CD4-positive, alpha-beta T cell treated with Interferon alpha-2 for 1 hour (primary cell): Measurements from ENCODE around the gene OPRL1.
"Not testable (repeated sequence)": the region's sequence is repeated elsewhere in the genome, so short reads cannot be mapped to it uniquely, and the experiment has no call there.

ENCODE experiments used
- DNase-seq, 2 donors: peaks; one replicate each; pipeline ENCODE4 v3.0.0-alpha.2; 2020 to 2022

Gene OPRL1

DNA sequence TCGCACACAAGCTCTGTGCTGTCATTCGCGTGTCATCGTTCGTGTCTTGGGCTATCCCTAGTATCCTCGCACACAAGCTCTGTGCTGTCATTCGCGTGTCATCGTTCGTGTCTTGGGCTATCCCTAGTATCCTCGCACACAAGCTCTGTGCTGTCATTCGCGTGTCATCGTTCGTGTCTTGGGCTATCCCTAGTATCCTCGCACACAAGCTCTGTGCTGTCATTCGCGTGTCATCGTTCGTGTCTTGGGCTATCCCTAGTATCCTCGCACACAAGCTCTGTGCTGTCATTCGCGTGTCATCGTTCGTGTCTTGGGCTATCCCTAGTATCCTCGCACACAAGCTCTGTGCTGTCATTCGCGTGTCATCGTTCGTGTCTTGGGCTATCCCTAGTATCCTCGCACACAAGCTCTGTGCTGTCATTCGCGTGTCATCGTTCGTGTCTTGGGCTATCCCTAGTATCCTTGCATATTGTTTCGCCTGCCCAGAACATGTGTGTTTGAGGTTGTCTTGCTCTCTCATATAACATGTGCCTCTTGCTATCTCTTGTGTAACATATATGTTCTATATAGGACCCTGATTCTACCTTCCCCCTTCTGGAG lies 7.4 kb downstream of the OPRL1 start:
- not testable (repeated sequence) for DNase-seq

DNA sequence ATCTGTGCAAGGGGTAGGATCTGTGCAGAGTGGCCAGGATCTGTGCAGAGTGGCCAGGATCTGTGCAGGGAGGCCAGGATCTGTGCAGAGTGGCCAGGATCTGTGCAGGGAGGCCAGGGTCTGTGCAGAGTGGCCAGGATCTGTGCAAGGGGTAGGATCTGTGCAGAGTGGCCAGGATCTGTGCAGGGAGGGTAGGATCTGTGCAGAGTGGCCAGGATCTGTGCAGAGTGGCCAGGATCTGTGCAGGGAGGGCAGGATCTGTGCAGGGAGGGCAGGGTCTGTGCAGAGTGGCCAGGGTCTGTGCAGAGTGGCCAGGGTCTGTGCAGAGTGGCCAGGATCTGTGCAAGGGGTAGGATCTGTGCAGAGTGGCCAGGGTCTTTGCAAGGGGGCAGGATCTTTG lies 8.7 kb downstream of the OPRL1 start:
- not testable (repeated sequence) for DNase-seq

GRCh38 chr20:64090165-64090564 lies 10.3 kb downstream of the OPRL1 start:
- DNase-seq, result no peak

- no peak for DNase-seq
Measured at GRCh38 chr20:64091340-64091739, 11.5 kb downstream of the OPRL1 start.

GRCh38 chr20:64091770-64092169 lies 11.9 kb downstream of the OPRL1 start:
- DNase-seq, result no peak

DNA sequence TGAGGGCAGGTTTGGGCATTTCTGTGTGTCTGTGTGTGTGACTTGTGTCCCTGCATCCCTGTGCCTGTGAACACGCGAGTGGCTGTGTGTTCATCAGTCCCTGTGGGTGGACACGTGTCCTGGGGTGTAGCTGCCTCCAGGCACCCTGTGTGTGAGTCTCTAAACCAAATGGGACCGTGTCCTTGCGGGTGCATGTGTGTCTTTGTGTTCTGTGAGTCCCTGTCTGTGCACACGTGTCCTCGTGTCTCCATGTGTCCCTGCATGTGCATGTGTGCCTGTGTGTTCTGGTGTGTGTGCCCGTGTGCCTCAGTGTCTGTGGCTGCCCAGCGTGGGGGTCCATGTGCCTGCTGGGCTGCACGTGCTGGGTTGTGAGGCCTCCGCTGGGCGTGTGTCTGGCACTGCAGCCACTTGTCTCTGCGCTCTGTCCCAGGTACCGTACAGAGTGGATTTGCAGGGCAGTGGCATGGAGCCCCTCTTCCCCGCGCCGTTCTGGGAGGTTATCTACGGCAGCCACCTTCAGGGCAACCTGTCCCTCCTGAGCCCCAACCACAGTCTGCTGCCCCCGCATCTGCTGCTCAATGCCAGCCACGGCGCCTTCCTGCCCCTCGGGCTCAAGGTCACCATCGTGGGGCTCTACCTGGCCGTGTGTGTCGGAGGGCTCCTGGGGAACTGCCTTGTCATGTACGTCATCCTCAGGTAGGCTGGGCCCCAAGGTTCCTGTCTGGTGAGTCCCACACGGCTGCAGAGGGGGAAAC lies 12.6 kb downstream of the OPRL1 start:
- DNase-seq, result no peak

DNA sequence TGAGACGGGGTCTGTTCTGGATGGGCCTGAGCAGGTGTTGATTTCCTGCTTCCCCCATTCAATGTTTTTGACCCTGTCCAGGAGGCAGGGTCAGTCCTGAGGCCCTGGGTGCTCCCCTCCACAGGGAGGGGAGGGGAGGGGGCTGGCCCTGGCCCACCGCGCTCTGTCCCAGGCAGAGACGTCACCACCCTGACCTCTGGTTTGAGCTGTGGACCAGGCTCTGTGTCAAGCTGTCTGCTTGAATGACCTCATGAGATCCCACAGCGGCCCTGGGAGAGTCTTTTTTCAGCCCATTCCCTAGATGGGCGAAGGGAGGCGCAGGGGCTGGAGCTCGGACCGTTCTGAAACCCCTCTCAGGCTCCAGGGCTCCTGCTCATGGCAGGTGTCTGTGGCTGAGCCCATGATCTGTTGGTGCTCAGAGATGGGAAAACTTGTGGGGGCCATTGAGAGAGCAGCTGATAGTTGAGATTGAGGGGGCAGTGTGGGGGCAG lies 13.2 kb downstream of the OPRL1 start:
- no peak for DNase-seq

GRCh38 chr20:64095455-64095854 lies 15.6 kb downstream of the OPRL1 start:
- no peak for DNase-seq

DNA sequence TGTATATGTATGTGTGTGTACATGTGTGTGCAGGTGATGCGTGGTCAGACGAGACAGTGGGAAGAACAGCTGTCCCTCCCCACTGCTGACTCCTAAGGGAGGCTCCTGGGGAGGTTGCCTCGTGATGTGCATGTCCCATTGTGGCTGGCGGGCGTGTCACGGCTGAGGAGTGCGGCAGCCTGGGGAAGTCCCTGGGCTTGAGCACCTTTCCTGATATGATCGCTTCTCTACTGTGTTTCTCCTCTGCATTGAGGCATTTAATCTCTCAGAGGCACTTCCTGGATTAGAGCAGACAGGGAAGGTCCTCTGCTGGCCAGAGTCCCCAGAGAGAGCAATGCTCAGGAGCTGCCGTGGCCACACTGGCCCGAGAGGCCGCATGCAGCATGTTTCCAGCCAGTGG lies 16.0 kb downstream of the OPRL1 start:
- DNase-seq, result no peak

DNA sequence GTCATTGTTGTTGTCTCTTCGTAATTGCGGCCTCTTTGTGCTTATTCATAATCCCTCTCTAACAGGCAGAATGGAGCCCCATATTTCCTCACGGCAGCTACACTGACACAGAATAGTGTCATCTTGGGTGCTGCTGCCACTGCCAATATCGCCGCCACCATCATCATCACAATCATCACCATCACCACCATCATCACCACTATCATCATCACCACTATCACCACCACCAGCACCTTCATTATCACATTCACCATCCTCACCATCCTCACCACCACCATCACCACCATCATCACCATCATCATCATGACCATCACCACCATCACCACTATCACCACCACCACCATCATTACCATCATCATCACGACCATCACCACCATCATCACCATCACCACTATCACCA lies 16.7 kb downstream of the OPRL1 start:
- DNase-seq, result no peak

DNA sequence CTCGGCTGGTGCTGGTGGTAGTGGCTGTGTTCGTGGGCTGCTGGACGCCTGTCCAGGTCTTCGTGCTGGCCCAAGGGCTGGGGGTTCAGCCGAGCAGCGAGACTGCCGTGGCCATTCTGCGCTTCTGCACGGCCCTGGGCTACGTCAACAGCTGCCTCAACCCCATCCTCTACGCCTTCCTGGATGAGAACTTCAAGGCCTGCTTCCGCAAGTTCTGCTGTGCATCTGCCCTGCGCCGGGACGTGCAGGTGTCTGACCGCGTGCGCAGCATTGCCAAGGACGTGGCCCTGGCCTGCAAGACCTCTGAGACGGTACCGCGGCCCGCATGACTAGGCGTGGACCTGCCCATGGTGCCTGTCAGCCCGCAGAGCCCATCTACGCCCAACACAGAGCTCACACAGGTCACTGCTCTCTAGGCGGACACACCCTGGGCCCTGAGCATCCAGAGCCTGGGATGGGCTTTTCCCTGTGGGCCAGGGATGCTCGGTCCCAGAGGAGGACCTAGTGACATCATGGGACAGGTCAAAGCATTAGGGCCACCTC lies 18.7 kb downstream of the OPRL1 start:
- no peak for DNase-seq

DNA sequence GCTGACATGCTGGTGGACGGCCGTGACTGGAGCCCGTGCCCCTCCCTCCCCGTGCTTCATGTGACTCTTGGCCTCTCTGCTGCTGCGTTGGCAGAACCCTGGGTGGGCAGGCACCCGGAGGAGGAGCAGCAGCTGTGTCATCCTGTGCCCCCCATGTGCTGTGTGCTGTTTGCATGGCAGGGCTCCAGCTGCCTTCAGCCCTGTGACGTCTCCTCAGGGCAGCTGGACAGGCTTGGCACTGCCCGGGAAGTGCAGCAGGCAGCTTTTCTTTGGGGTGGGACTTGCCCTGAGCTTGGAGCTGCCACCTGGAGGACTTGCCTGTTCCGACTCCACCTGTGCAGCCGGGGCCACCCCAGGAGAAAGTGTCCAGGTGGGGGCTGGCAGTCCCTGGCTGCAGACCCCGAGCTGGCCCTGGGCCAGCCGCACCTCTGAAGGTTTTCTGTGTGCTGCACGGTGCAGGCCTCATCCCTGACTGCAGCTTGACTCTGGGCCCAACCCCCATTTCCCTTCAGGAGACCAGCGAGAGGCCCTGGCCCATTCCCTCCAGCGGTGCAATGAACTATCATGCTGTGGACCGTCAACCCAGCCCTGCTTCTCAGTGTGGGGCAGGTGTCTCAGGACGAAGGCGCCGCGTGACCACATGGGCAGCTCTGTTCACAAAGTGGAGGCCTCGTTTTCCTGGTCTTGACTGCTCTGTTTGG lies 19.4 kb downstream of the OPRL1 start:
- no peak for DNase-seq

GRCh38 chr20:64099880-64100565 lies 20.1 kb downstream of the OPRL1 start:
- DNase-seq, result peak; percentile 39 to 56

DNA sequence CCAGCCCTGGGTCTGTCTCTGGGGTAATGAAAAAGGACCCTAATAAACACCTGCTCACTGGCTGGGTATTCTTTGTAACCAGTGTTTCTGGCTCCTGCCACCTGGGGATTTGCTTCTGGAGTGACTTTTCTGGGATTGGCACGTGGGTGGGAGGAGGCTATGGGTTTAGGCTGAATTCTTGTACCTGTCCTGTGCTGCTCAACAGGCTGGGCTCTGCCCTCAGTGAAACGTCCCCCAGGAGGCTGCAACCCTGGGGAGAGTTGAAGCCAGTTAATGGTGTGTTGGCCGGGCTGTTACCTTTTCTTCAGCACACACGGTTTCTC lies 20.6 kb downstream of the OPRL1 start:
- no peak for DNase-seq

- DNase-seq, result no peak
Measured at GRCh38 chr20:64100946-64101688, 21.2 kb downstream of the OPRL1 start.

GRCh38 chr20:64101731-64102621 lies 22.1 kb downstream of the OPRL1 start:
- peak; percentile 55 to 67 for DNase-seq

- DNase-seq, result no peak
Measured at GRCh38 chr20:64102647-64103354, 22.9 kb downstream of the OPRL1 start.

DNA sequence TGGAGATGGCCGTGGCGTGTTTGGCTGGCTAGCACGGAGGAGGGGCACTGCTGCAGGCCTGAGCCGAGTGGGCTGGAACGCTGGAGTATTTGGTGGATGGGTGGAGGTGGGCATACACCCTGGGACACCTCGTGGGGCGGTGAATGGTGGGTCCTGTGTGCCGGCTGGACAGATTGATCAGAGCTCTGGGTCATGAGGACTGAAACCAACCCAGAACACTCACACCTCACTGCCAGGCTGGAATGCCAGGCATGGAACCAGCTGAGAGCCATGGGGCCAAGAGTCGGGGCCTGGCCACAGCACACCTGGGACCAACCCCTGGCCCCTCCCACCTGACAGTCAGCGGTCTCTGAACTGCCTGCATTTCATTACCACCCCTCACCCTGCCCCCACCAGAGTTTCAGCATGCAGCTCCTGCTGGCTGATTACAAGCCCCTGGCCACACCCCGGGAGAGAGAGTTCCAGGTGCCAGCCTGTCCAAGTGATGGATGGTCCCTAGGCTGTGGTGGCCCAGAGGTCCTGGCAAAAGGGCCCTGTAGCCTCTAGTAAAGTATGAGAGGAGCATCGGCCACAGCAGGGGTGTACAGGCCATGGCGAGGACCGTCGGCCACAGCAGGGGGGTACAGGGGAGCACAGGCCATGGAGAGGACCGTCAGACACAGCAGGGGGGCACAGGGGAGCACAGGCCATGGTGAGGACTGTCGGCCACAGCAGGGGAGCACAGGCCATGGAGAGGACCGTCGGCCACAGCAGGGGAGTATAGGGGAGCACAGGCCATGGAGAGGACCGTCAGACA lies 24.2 kb downstream of the OPRL1 start:
- DNase-seq, result no peak

- no peak for DNase-seq
Measured at GRCh38 chr20:64104667-64105451, 25.0 kb downstream of the OPRL1 start.
